ENCODE data around the gene OXER1. TPM values are rescaled to one million over a fixed set of nuclear protein-coding genes. Genes with fewer than 3 reads are reported as not detected.

OXER1 gene, protein sequence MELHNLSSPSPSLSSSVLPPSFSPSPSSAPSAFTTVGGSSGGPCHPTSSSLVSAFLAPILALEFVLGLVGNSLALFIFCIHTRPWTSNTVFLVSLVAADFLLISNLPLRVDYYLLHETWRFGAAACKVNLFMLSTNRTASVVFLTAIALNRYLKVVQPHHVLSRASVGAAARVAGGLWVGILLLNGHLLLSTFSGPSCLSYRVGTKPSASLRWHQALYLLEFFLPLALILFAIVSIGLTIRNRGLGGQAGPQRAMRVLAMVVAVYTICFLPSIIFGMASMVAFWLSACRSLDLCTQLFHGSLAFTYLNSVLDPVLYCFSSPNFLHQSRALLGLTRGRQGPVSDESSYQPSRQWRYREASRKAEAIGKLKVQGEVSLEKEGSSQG
- total RNA-seq = not detected in 2 replicates

DNA sequence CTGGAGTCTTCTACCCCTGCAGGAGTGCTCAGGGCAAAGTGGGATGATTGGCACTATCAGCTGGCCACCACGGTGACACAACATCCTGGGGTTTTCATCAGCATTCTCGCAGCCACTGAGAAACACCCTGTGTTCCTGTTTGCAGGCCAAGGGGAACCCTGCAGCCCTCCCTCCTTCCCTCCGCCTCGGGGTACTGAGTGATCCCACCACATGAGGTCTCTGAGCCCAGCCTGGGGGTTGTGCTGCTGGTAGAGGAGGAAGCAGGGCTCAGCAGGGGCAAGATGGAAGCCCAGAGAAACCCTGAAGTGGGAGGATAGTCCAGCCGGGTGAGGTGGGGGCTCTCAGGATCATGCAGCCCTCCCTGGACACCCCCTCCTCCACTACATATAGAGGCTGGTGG, at the start of gene OXER1:
Gene OXER1 (minus strand): TSS at position 40 of the 400 bp plus-strand sequence. CDS start 73 bp downstream, outside the sequence.

DNA sequence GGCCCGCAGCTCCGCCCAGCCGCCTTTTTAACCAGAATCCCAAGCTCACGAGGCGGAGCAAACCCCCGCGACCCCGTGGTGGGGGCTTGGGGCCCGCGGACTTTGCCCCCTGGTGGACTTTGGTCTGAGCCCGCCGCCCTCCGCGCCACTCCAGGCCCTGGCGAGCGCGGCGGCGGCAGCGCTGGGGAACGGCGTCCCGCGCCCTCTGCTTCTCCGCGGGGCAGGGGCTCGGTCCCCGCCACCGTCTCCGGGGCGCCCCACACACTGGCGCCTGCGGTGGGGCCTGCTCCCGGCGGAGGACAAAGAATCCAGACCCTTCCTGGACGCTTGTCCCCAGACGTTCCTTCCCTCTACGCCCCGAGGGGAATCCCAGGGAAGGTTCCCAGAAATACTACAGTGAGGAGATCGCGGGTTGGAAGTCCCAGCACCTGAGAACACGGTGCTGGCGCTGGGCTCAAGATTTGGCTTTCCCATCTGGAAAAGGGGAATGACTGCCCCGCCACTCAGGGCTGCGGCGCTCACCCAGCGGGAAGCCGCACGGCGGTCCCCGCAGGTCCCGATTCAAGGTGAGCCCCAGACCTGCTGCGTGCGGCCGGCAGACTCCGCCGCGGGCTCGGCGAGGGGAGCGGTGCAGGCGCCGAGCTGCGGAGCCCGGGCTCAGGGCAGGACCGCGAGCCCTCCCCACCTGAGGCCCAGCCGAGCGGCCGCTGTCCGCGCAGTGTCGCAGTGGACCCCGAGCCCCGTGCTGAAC, 28.8 kb upstream of the OXER1 start, which contains the start of gene HAAO:
Gene HAAO (minus strand): TSS at position 1 of the 751 bp plus-strand sequence. CDS start 47 bp downstream, outside the sequence.

Other genes starting within 250 kb of the OXER1 start
- 15.7 and 19.1 TPM in 2 replicates for gene MTA3, start 195.5 kb downstream of the OXER1 start, total RNA-seq
- gene HAAO, start 28.4 kb upstream of the OXER1 start, total RNA-seq = not detected in 2 replicates

Measured in cardiac atrium fibroblast (primary cell).